Mammary epithelial cell (primary cell): ENCODE results near the gene ROPN1B.

Source experiments
- EZH2 ChIP-seq: IDR thresholded peaks from 2 replicates; pipeline ENCODE4 v1.6.1; 2012; ENCODE audit warnings: low read length, inconsistent platforms, borderline replicate concordance
- TF ChIP-seq, protein P1 (sequence below), 2 donors: IDR thresholded peaks in 1 of 2; conservative IDR thresholded peaks in 1 of 2; 2 replicates each; pipeline ENCODE4 v1.5.1; 2011 to 2012; ENCODE audit warnings: inconsistent platforms in 2 of 2, low read length in 2 of 2, mild to moderate bottlenecking in 2 of 2, control low read depth in 1 of 2, low read depth in 1 of 2; ENCODE audit not compliant: insufficient read depth in 1 of 2; ENCODE audit errors: extremely low read depth in 1 of 2

DNA sequence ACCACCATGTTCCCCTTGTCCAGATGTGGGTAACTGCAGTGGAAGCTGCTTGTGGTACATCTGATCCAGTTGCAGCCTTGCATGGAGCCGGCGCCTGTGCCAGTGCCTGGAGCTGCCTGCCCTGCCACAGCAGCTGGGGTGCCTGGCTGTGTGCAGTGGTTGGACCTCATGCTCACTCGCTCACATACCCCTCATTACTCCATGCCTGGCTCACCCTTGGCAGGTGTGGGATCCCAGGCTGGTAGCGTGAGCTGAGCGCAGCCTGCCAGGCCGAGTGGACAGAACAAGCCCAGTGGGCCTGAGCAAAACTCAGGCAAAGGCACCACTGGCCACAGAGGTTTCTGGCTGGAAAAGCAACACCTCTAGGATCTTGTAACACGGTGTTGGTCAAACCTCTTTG lies 35.7 kb downstream of the ROPN1B start:
- TF ChIP-seq, protein P1, sequence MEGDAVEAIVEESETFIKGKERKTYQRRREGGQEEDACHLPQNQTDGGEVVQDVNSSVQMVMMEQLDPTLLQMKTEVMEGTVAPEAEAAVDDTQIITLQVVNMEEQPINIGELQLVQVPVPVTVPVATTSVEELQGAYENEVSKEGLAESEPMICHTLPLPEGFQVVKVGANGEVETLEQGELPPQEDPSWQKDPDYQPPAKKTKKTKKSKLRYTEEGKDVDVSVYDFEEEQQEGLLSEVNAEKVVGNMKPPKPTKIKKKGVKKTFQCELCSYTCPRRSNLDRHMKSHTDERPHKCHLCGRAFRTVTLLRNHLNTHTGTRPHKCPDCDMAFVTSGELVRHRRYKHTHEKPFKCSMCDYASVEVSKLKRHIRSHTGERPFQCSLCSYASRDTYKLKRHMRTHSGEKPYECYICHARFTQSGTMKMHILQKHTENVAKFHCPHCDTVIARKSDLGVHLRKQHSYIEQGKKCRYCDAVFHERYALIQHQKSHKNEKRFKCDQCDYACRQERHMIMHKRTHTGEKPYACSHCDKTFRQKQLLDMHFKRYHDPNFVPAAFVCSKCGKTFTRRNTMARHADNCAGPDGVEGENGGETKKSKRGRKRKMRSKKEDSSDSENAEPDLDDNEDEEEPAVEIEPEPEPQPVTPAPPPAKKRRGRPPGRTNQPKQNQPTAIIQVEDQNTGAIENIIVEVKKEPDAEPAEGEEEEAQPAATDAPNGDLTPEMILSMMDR (conservative IDR thresholded peaks at IDR 0.05 in 1 of 2, IDR thresholded peaks at IDR 0.05 in 1 of 2; ENCODE audit: extremely low read depth in 1 of 2, insufficient read depth in 1 of 2, low read depth in 1 of 2, low read length in 2 of 2): no peak
- TF ChIP-seq EZH2: no peak
